ENCODE data around the gene PRB3.

PRB3 gene

DNA sequence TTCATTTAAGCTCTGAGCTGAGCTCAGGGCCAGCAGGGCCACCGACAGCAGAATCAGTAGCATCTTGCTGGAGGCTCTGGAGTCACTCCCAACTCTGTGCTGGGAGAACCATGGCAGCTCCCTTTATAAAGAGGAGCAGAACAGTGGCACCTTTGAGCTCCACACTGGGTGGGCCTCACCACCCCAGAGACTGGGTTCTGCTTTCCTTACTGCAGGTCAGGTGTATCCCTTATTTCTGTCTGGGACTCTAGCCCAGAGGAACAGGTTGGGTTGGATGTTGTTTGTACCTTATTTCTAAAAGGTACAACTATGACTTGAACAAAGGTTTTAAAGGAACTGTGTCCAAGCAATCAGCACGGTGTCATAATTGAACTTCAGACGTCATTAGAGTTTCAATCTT lies at the start of gene PRB3:
Gene PRB3, minus strand, starts transcription at position 101 of the 400 bp plus-strand sequence. Its CDS starts 38 bp downstream, at position 63.
- DNase-seq = no peak

DNA sequence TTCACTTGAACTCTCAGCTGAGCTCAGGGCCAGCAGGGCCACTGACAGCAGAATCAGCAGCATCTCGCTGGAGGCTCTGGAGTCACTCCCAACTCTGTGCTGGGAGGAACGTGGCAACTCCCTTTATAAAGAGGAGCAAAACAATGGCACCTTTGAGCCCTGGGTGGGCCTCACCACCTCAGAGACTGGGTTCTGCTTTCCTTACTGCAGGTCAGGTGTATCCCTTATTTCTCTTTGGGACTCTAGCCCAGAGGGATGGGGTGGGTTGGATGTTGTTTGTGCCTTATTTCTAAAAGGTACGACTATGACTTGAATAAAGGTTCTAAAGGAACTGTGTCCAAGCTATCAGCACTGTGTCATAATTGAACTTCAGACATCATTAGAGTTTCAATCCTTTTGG lies 40.8 kb upstream of the PRB3 start, which contains the start of gene PRB4:
Gene PRB4, minus strand, starts transcription at position 101 of the 400 bp plus-strand sequence. Its CDS starts 38 bp downstream, at position 63.
- no peak for DNase-seq

DNA sequence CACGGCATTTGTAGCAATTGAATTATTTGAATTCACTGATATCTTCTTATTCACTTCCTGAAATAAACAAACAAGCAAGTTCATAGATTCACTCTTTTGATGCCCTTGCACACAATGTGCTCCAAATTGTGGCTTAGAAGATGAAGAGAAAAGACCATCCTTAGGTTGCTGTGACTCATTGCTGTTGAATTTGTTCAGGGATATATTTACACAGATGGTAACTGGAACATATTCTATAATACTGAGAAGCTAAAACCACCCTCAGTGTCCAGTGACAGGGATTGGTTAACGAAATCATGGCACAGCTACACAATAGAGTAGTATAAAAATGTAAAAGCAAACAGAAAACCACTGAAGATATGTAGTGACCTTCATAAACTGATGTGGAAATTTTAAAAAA lies 37.6 kb upstream of the PRB3 start:
- DNase-seq = no peak

DNA sequence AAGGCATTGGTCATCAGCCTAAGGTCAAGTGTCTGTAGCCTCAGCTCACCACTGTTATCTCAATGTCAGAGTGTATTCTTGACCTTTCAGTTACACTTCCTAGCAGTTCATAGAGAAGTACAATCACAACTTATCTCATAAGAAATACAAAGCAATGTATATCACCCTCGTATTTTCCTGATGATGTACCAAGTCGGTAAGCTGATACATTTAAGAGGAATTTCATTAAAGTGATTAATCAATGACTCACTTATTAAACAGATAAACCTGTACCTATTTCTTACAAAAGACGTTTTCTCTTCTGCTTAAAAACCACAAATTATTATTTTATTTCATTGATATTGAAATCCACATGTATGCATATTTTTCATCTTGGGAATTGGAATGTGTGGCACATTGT lies 3.9 kb upstream of the PRB3 start:
- no peak for DNase-seq

DNA sequence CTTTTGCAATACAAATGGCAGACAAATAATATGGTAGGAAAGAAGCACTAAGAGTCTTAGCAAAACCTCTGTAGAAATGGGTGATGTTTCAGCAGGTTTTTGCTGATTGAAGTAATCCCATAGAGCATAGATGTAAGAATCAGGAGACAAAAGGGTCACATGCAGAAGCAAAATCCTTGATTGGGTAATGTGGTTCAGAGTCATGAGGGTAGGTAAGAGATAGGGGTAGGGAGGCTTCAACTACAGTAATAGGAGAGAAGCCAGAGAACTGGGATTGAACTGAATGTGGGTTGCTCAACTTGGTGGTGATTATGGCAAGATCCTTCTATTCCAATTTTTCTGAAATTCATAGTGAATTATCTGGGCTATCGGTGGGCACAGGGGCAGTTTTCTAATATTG lies 5.0 kb downstream of the PRB3 start:
- no peak for DNase-seq

DNA sequence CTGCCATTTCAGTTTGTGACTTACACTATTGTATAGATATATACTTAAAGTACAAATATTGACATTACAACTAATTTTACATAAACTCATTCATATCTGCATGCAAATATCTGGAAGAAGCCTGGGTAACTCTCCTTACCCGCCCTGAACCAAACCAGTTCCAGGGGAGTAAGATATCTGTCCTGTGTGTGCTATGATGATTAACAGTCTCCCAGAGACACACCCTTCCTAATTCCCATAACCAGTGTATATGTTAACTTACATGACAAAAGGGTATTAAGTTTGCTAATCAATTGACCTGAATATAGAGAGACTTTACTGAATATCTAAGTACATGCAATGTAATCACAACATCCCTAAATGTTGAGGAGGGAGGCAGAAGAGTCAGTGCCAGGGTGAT lies 23.0 kb downstream of the PRB3 start:
- no peak for DNase-seq

DNA sequence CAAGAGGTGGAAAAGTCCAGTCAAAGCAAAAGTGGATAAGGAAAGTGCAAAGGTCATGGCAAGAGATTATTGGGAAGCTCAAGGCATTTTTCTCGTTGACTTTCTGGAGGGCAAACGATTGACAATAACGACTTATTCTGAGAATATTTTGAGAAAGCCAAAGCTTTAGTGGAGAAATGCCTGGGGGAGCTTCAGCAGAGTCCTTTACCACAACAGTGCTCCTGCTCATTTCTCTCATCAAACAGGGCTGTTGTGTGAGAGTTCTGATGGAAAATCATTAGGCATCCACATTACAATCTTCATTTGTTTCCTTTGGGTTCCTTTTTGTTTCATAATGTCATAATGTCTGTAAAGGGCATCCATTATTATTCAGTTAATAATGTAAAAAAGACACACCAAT lies 26.9 kb downstream of the PRB3 start:
- DNase-seq = no peak

DNA sequence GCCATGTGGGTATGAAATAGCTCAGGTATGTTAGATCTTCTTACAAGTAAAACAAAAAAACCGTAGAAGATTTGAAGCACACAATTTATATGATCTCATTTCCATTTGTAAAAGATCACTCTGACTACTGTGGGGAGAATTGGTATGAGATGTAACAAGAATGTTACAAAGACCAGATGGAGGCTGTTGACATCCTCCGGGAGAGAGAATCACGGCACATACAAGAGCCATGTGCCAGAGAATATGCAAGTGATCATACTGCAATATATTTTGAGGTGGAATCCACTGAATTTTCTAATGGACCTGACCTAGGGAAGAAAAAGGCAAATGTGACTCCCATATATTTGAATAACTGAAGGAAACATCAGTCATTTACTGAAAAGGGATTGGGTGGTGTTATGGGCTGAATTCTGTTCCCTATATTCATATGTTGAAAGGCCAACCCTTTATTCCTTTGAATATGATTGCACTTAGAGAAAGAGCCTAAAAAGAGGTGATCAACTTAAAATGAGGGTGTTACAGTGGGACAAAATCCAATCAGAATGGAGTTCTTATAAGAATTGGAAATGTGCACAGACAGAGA lies 29.1 kb downstream of the PRB3 start:
- no peak for DNase-seq

DNA sequence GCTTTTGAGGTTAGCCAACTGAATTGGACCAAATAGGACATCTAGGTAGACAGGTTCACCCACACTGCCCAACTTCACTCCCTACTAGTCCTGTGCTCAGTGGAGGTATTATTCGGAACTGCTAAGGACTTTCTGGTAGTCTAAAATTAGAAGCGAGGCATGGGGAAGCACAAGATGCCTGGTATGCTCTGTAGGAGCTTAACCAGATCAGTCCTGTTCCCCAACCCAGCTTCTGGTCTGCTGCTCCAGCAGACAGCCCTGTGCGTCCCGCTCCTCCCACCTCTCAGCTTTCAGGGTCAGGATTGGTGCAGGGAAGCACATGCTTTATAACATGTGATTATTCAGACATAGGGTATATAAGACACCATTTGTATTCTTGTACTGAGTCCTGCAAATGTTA lies 31.2 kb downstream of the PRB3 start:
- no peak for DNase-seq

DNA sequence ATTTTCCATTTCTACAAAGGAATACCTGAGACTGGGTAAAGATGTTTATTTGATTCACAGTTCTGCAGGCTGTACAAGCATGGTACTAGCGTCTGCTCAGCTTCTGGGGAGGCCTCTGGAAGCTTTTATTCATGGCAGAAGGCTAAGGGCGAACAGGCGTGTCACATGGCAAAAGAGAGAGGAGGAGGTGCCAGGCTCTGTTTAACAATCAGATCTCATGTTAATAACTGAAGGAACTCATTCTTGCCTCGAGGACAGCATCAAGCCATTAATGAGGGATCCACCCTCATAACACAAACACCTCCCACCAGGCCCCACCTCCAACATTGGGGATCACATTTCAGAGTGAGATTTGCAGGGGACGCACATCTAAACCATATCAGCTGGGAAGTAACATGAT lies 36.0 kb downstream of the PRB3 start:
- DNase-seq = no peak

DNA sequence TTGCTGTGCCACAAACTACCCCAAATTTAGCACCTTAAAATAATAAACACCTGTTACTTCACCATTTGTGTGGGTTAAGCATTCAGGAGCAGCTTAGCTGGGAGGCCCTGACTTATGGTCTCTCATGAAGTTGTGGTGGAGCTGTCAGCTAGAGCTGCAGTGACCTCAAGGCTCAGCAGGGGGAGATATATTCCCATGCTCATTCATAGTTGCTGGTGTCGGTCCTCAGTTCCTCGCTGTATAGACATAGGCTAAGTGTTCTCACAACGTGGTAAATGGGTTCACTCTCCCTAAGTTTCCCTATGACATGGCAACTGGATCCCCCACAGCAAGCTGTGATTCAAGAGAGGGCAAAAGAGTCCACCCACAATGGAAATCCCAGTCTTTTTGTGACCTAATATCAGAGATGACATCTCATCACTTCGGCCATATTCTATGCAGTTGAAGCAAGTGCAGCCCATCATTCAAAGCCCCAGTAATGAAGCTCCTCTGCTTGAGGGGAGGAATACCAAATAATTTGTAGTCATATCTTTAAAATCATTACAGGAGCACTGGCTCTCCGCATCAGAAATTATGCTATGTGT lies 41.1 kb downstream of the PRB3 start:
- DNase-seq = peak; percentile 24

DNA sequence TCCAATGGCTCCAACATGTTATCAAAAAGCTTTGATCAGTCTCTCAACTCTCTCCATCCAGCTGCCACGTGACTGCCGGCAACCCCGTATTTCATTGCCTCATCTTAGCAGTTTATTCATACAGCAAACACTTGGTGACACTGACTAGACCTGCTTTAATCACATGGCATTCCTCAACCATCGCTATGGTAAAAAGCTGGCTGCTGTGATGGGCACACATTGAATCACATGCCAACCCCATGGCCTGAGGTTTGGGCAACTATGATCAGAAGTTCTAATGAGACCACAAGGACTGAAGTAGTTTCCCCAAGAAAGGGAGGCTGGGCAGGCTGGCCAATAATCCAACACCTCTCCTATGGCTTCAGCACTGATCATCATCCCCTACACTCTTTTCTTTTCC lies 42.1 kb downstream of the PRB3 start:
- DNase-seq = no peak

Measured in NCI-H510A (cell line).